Osteoblast (primary cell): ENCODE results near the gene ZNF354C. TPM values are rescaled to one million over a fixed set of nuclear protein-coding genes. Genes with fewer than 3 reads are reported as not detected.
A peak's percentile ranks its signal among the peaks of the same experiment; 100 is the strongest.

Experiments
- DNase-seq: peaks from one replicate; pipeline ENCODE4 v3.0.0; 2011; ENCODE audit warnings: low spot score, mixed read lengths; ENCODE audit not compliant: insufficient read length; ENCODE audit errors: missing footprints
- H2AFZ ChIP-seq: 2 replicates; pipeline ENCODE4 v1.6.0; 2011; ENCODE audit warnings: mild to moderate bottlenecking, low read length
- H3K27ac ChIP-seq: 2 replicates; pipeline ENCODE4 v1.5.1; 2011; ENCODE audit warnings: mild to moderate bottlenecking, low read depth, low read length, moderate library complexity
- H3K27me3 ChIP-seq: 2 replicates; pipeline ENCODE4 v1.6.0; 2012; ENCODE audit warnings: mild to moderate bottlenecking, control low read depth, inconsistent platforms, low read length, moderate library complexity; ENCODE audit not compliant: insufficient read depth
- H3K36me3 ChIP-seq: 2 replicates; pipeline ENCODE4 v1.5.1; 2011; ENCODE audit warnings: mild to moderate bottlenecking, low read length, control low read depth, moderate library complexity; ENCODE audit not compliant: insufficient read depth
- H3K4me1 ChIP-seq: 2 replicates; pipeline ENCODE4 v1.5.1; 2011; ENCODE audit warnings: mild to moderate bottlenecking, low read length, control low read depth, moderate library complexity; ENCODE audit not compliant: insufficient read depth
- H3K4me2 ChIP-seq: 2 replicates; pipeline ENCODE4 v1.6.0; 2011; ENCODE audit warnings: mild to moderate bottlenecking, low read length; ENCODE audit not compliant: insufficient read depth
- H3K4me3 ChIP-seq: fragments of 200-600 bp; sonication (generic); 3 replicates; pipeline ENCODE4 v1.5.1; 2012; ENCODE audit warnings: mild to moderate bottlenecking, low read length, inconsistent platforms; ENCODE audit not compliant: insufficient read depth
- H3K79me2 ChIP-seq: 2 replicates; pipeline ENCODE4 v1.6.0; 2012; ENCODE audit warnings: mild to moderate bottlenecking, low read length, control low read depth, inconsistent platforms; ENCODE audit not compliant: insufficient read depth
- H3K9me3 ChIP-seq: 2 replicates; pipeline ENCODE4 v1.5.1; 2011; ENCODE audit warnings: low read depth, low read length, control low read depth
- H4K20me1 ChIP-seq: 2 replicates; pipeline ENCODE4 v1.6.0; 2012; ENCODE audit warnings: mild to moderate bottlenecking, low read length, control low read depth; ENCODE audit not compliant: insufficient read depth
- CTCF ChIP-seq: IDR thresholded peaks from 2 replicates; pipeline ENCODE4 v1.5.1; 2011; ENCODE audit warnings: mild to moderate bottlenecking, low read depth, low read length, moderate library complexity; ENCODE audit errors: extremely low read depth
- total RNA-seq: library from RNA; depleted of rRNA; stranded (reverse); fragments of >200 nt; gene quantifications from 2 replicates; pipeline ENCODE4 v1.2.3, GENCODE V29; 2012

Gene ZNF354C
- total RNA-seq, 1 donor = 7.6 TPM

- Histone ChIP-seq H3K4me1 (no peaks in the 10 kb centered on the region), H3K4me3 (no peak overlapping the region), H3K27me3 (no peaks in the 10 kb centered on the region), H3K79me2 (no peaks in the 10 kb centered on the region), H2AFZ (no peak overlapping the region), H3K27ac (no peak overlapping the region), H4K20me1 (no peaks in the 10 kb centered on the region), H3K9me3 (no peaks in the 10 kb centered on the region), H3K4me2 (no peak overlapping the region), H3K36me3 (peaks cover 55% of the 10 kb centered on the region)
- DNase-seq = peak; percentile 54
- TF ChIP-seq CTCF = no peak
Measured at GRCh38 chr5:179120951-179121666, 60.9 kb downstream of the ZNF354C start.

- no peak for TF ChIP-seq CTCF
- H3K79me2 ChIP-seq = no peaks in the 10 kb centered on the region
- H3K27me3 ChIP-seq = no peaks in the 10 kb centered on the region
- no peaks in the 10 kb centered on the region for H4K20me1 ChIP-seq
- no peaks in the 10 kb centered on the region for H3K9me3 ChIP-seq
- H3K4me1 ChIP-seq = no peaks in the 10 kb centered on the region
- H2AFZ ChIP-seq = no peak overlapping the region
- peak; percentile 52 for DNase-seq
- H3K4me2 ChIP-seq = no peak overlapping the region
- H3K36me3 ChIP-seq = peaks cover 49% of the 10 kb centered on the region
- no peak overlapping the region for H3K27ac ChIP-seq
- H3K4me3 ChIP-seq = no peak overlapping the region
Measured at GRCh38 chr5:179121667-179122111, 61.5 kb downstream of the ZNF354C start.

- H3K9me3 ChIP-seq = no peaks in the 10 kb centered on the region
- TF ChIP-seq CTCF = no peak
Measured at GRCh38 chr5:179122411-179123108, 62.4 kb downstream of the ZNF354C start.

GRCh38 chr5:179123109-179123426 lies 62.9 kb downstream of the ZNF354C start:
- H3K9me3 ChIP-seq = no peaks in the 10 kb centered on the region
- no peak overlapping the region for H3K4me2 ChIP-seq
- H4K20me1 ChIP-seq = no peaks in the 10 kb centered on the region
- peak; percentile 80 for DNase-seq
- H3K4me3 ChIP-seq = no peak overlapping the region
- H3K79me2 ChIP-seq = no peaks in the 10 kb centered on the region
- peaks cover 55% of the 10 kb centered on the region for H3K36me3 ChIP-seq
- no peaks in the 10 kb centered on the region for H3K4me1 ChIP-seq
- TF ChIP-seq CTCF = no peak
- H3K27ac ChIP-seq = no peak overlapping the region
- H2AFZ ChIP-seq = no peak overlapping the region
- no peaks in the 10 kb centered on the region for H3K27me3 ChIP-seq

More at GRCh38 chr5:179122411-179123108, 62.4 kb downstream of the ZNF354C start:
- Histone ChIP-seq H3K4me2 (no peak overlapping the region), H2AFZ (no peak overlapping the region), H4K20me1 (no peaks in the 10 kb centered on the region), H3K79me2 (no peaks in the 10 kb centered on the region), H3K4me1 (no peaks in the 10 kb centered on the region), H3K4me3 (no peak overlapping the region), H3K27me3 (no peaks in the 10 kb centered on the region), H3K36me3 (peaks cover 54% of the 10 kb centered on the region), H3K27ac (no peak overlapping the region)
- DNase-seq = peak; percentile 85
